ENCODE results near the gene LRWD1.
A peak's percentile ranks its signal among the peaks of the same experiment; 100 is the strongest.
"Not testable (repeated sequence)": the region's sequence is repeated elsewhere in the genome, so short reads cannot be mapped to it uniquely, and the experiment has no call there.

The LRWD1 gene

GRCh38 chr7:102453319-102453718 is 11.5 kb upstream of the LRWD1 start:
- H3K4me1 Mint-ChIP-seq (ENCODE audit: low read depth) = no peaks in the 10 kb centered on the region
- no peaks in the 10 kb centered on the region for H3K27me3 Mint-ChIP-seq (ENCODE audit: low read depth)
- H3K9me3 Mint-ChIP-seq = no peaks in the 10 kb centered on the region
- H3K27ac Mint-ChIP-seq = no peak overlapping the region
- no peak overlapping the region for H3K4me3 Mint-ChIP-seq
- peaks cover 5% of the 10 kb centered on the region for H3K36me3 Mint-ChIP-seq (ENCODE audit: low read depth)

- Mint-ChIP-seq H3K4me1 (ENCODE audit: low read depth) (no peaks in the 10 kb centered on the region), H3K27ac (no peak overlapping the region), H3K9me3 (no peaks in the 10 kb centered on the region), H3K36me3 (ENCODE audit: low read depth) (no peaks in the 10 kb centered on the region), H3K27me3 (ENCODE audit: low read depth) (no peaks in the 10 kb centered on the region), H3K4me3 (no peak overlapping the region)
Observed at GRCh38 chr7:102454468-102454867, 10.3 kb upstream of the LRWD1 start.

DNA sequence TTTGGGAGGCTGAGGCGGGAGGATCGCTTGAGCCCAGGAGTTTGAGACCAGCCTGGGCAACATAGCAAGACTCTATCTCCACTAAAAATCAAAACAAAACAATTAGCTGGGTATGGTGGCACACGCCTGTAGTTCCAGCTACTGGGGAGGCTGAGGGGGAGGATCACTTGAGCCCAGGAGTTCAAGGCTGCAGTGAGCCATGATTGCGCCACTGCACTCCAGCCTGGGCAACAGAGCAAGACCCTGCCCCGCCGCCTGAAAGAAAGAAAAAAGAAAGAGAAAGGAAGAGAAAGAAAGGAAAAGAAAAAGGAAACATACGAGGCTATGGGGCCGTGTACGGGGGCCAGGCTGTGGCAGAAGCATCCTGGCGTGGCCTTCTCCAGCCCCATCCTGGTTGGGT is 9.9 kb upstream of the LRWD1 start:
- H3K27ac Mint-ChIP-seq; H3K4me3 Mint-ChIP-seq; H3K36me3 Mint-ChIP-seq (ENCODE audit: low read depth); H3K27me3 Mint-ChIP-seq (ENCODE audit: low read depth); H3K9me3 Mint-ChIP-seq; H3K4me1 Mint-ChIP-seq (ENCODE audit: low read depth): not testable (repeated sequence)

- no peaks in the 10 kb centered on the region for H3K27me3 Mint-ChIP-seq (ENCODE audit: low read depth)
- H3K4me3 Mint-ChIP-seq = no peak overlapping the region
- H3K36me3 Mint-ChIP-seq (ENCODE audit: low read depth) = no peaks in the 10 kb centered on the region
- no peaks in the 10 kb centered on the region for H3K9me3 Mint-ChIP-seq
- no peaks in the 10 kb centered on the region for H3K4me1 Mint-ChIP-seq (ENCODE audit: low read depth)
- H3K27ac Mint-ChIP-seq = no peak overlapping the region
Observed at GRCh38 chr7:102455596-102455995, 9.2 kb upstream of the LRWD1 start.

DNA sequence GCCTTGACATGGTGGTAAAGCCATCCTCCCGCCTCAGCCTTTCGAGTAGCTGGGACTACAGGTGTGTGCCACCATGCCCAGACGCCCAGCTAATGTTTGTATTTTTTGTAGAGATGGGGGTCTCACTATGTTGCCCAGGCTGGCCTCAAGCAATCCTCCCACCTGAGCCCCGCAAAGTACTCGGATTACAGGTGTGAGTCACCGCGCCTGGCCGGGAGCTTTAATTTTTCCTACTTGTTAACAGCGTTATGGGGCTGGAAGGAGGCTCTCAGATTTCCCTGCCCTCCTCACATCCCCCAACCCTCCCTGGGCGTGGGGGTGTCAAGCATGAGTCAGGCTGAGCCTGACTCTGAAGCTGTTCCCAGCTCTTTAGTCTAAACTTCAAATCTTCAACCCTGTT is 8.5 kb upstream of the LRWD1 start:
- H3K36me3 Mint-ChIP-seq (ENCODE audit: low read depth) = peaks cover 2% of the 10 kb centered on the region

DNA sequence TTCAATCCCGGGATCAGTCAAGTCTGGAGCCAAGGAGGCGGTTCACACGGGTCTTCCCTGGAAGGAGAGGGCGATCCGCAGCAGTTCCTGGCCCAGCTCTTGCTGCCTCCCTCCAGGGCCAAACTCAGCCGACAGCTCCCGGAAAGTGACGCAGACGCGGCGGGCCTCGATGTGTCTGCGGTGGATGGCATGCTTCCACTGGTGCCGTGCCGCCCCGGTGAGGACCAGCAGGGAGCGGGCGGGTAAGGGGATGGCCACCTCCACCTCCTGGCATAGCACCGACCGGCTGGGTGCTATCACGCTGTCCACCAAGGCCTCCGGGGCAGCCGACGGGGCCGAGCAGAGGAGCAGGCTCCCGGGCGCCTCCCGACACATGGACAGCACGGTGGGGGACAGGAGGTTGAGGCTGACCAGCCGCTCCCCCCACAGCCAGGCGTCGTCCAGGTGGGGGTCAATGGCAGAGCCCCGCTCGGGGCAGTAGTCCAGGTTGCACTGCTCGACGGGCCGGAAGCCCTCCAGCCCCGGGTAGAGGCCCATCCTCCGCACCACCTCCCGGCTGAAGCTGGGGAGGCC is 7.3 kb upstream of the LRWD1 start:
- no peak overlapping the region for H3K4me3 Mint-ChIP-seq
- peaks cover under 1% of the 10 kb centered on the region for H3K4me1 Mint-ChIP-seq (ENCODE audit: low read depth)
- peaks cover 2% of the 10 kb centered on the region for H3K36me3 Mint-ChIP-seq (ENCODE audit: low read depth)
- no peaks in the 10 kb centered on the region for H3K9me3 Mint-ChIP-seq
- H3K27me3 Mint-ChIP-seq (ENCODE audit: low read depth) = no peaks in the 10 kb centered on the region
- no peak overlapping the region for H3K27ac Mint-ChIP-seq

More for the DNA sequence above, 8.5 kb upstream of the LRWD1 start:
- Mint-ChIP-seq H3K4me1 (ENCODE audit: low read depth) (no peaks in the 10 kb centered on the region), H3K4me3 (no peak overlapping the region), H3K27ac (no peak overlapping the region), H3K9me3 (no peaks in the 10 kb centered on the region), H3K27me3 (ENCODE audit: low read depth) (no peaks in the 10 kb centered on the region)

GRCh38 chr7:102459221-102459844 is 5.5 kb upstream of the LRWD1 start:
- Mint-ChIP-seq H3K27me3 (ENCODE audit: low read depth) (no peaks in the 10 kb centered on the region), H3K36me3 (ENCODE audit: low read depth) (peaks cover 4% of the 10 kb centered on the region), H3K27ac (no peak overlapping the region), H3K9me3 (no peaks in the 10 kb centered on the region), H3K4me1 (ENCODE audit: low read depth) (peaks cover 11% of the 10 kb centered on the region), H3K4me3 (no peak overlapping the region)

- Mint-ChIP-seq H3K36me3 (ENCODE audit: low read depth) (peaks cover 4% of the 10 kb centered on the region), H3K4me3 (no peak overlapping the region), H3K9me3 (no peaks in the 10 kb centered on the region), H3K4me1 (ENCODE audit: low read depth) (peaks cover 12% of the 10 kb centered on the region), H3K27me3 (ENCODE audit: low read depth) (no peaks in the 10 kb centered on the region), H3K27ac (no peak overlapping the region)
Observed at GRCh38 chr7:102460467-102460866, 4.3 kb upstream of the LRWD1 start.

DNA sequence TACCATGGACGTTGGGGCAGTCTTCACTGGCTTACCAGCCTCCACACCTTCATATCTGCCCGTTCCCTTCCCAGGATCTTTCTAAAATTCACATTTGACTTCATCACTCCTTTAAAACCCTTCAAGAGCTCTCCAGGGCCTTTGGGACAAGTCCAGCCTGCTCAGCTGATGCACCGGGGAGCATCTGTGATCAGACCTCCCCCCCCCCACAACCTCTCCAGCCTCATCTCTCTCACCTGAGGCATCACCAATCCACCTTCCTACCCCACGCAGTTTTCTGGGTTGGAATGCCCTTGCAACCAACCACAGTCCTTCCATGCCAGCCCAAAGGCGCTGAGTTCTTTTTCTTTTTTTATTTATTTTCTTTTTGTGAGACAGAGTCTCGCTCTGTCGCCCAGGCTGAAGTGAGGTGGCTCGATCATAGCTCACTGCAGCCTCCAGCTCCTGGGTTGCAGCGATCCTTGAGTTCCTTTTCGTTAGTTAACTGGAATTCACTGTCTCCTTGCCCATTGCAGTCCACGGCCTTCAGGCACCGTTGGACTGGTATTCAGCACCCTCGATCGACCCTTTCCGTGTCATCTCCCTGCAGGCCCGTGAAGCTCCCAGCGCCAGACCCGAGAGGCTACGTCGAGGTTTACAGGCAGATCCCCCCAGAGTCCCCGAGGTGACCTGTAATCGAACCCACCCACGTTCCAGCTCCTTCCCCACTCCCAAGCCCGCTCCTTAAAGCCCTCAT is 775 bp upstream of the LRWD1 start:
- Mint-ChIP-seq H3K4me3 (peak overlapping the region; percentile 92), H3K27me3 (ENCODE audit: low read depth) (no peaks in the 10 kb centered on the region), H3K36me3 (ENCODE audit: low read depth) (peaks cover 6% of the 10 kb centered on the region), H3K27ac (peak overlapping the region; percentile 82), H3K9me3 (no peaks in the 10 kb centered on the region), H3K4me1 (ENCODE audit: low read depth) (peaks cover 20% of the 10 kb centered on the region)

DNA sequence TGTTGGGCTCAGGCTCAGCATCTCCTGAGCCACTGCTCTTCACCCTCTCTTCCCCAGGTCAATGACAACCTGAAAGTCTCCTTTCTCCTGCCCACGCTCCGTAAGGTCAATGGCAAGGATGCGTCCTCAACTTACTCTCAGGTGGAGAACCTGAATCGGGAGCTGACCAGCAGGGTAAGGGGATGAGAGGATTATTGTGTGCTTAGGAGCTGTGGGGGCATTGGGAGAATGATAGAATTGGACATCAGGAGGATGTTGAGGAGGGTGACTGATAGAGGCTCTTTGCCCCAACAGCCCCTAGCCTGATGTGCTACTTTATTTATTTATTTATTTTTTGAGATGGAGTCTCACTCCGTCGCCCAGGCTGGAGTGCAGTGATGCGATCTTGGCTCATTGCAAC is 1.3 kb downstream of the LRWD1 start:
- H3K9me3 Mint-ChIP-seq = no peaks in the 10 kb centered on the region
- H3K4me3 Mint-ChIP-seq = peak overlapping the region; percentile 92
- no peak overlapping the region for H3K27ac Mint-ChIP-seq
- H3K27me3 Mint-ChIP-seq (ENCODE audit: low read depth) = no peaks in the 10 kb centered on the region
- H3K4me1 Mint-ChIP-seq (ENCODE audit: low read depth) = peaks cover 20% of the 10 kb centered on the region
- peaks cover 4% of the 10 kb centered on the region for H3K36me3 Mint-ChIP-seq (ENCODE audit: low read depth)

DNA sequence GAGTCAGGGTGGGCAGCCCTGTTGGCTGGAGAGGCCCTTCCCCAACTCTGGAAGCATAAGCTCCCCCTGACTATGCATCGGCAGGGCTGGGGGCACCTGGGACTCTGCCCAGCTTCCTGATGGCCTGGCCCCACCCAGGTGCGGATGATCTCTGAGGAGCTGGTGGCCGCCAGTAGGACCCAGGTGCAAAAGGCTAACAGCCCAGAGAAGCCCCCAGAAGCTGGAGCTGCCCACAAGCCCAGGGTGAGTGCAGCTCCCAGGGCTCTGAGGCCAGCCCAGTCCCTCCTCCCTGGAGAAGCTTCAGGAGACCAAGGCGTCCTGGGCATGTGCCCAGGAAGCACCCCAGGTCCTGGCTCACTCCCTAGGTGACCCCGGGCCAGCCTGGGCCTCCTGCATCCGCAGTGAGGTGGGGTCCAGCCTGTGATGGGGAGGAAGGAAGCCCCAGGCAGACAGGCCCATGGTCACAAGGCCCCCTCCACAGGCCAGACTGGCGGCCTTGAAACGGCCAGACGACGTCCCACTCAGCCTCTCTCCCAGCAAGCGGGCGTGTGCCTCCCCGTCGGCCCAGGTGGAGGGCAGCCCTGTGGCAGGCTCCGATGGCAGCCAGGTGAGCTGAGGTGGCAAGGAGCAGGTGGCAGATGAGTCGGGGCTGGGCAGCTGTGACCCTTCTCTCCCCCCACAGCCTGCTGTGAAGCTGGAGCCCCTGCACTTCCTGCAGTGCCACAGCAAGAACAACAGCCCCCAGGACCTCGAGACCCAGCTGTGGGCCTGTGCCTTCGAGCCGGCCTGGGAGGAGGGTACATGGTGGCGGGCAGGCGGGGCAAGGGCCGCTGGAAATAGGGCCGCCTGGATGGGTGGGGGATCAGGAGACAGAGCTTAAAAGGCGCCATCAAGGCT is 3.0 kb downstream of the LRWD1 start:
- H3K4me3 Mint-ChIP-seq = no peak overlapping the region
- H3K27me3 Mint-ChIP-seq (ENCODE audit: low read depth) = no peaks in the 10 kb centered on the region
- no peaks in the 10 kb centered on the region for H3K9me3 Mint-ChIP-seq
- peaks cover 3% of the 10 kb centered on the region for H3K36me3 Mint-ChIP-seq (ENCODE audit: low read depth)
- peaks cover 17% of the 10 kb centered on the region for H3K4me1 Mint-ChIP-seq (ENCODE audit: low read depth)
- no peak overlapping the region for H3K27ac Mint-ChIP-seq

- peaks cover 15% of the 10 kb centered on the region for H3K4me1 Mint-ChIP-seq (ENCODE audit: low read depth)
- no peak overlapping the region for H3K4me3 Mint-ChIP-seq
- H3K27me3 Mint-ChIP-seq (ENCODE audit: low read depth) = no peaks in the 10 kb centered on the region
- no peak overlapping the region for H3K27ac Mint-ChIP-seq
- H3K9me3 Mint-ChIP-seq = no peaks in the 10 kb centered on the region
- H3K36me3 Mint-ChIP-seq (ENCODE audit: low read depth) = peaks cover 6% of the 10 kb centered on the region
Observed at GRCh38 chr7:102468478-102469350, 3.9 kb downstream of the LRWD1 start.

- H3K4me3 Mint-ChIP-seq = no peak overlapping the region
- peaks cover 5% of the 10 kb centered on the region for H3K36me3 Mint-ChIP-seq (ENCODE audit: low read depth)
- no peaks in the 10 kb centered on the region for H3K27me3 Mint-ChIP-seq (ENCODE audit: low read depth)
- H3K27ac Mint-ChIP-seq = no peak overlapping the region
- H3K4me1 Mint-ChIP-seq (ENCODE audit: low read depth) = peaks cover 9% of the 10 kb centered on the region
- H3K9me3 Mint-ChIP-seq = no peaks in the 10 kb centered on the region
Observed at GRCh38 chr7:102469351-102469971, 4.7 kb downstream of the LRWD1 start.

All from T-helper 1 cell treated with Interleukin-12 subunit alpha and Interleukin-12 subunit beta and Interleukin-4 antibody, amounts not matched to agents 30 μg/mL and 1 μg/mL, for 36 hours (primary cell).